Fibroblast of peridontal ligament (primary cell): ENCODE data around the gene FHIT.
A peak's percentile ranks its signal among the peaks of the same experiment; 100 is the strongest.
"Not testable (repeated sequence)": the region's sequence is repeated elsewhere in the genome, so short reads cannot be mapped to it uniquely, and the experiment has no call there.

ENCODE experiments used
- DNase-seq: peaks from one replicate; pipeline ENCODE4 v3.0.0-alpha.2; 2010; ENCODE audit errors: extremely low read depth

Gene FHIT

DNA sequence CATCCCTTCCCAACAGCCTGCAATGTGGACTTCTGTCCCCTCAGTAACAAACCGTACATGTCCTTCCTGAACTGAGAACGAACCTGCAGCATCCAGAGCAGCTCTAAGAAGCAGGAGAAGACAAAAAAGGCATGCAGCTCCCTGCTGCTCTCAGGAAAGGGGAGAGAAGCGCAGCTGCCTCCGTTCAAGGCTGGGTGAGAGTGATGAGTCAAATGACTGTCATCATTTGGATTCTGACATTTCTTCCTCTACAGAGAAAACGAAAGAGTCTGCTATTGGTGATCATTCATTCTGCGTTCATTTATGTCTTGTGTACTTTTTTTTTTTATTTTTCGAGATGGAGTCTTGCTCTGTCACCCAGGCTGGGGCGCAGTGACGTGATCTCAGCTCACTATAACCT is 677.8 kb downstream of the FHIT start:
- DNase-seq, result peak; percentile 5

GRCh38 chr3:60571511-60571910 is 679.7 kb downstream of the FHIT start:
- DNase-seq, result no peak

GRCh38 chr3:60557122-60557521 is 694.1 kb downstream of the FHIT start:
- no peak for DNase-seq

- no peak for DNase-seq
These were observed 695.4 kb downstream of the FHIT start for GRCh38 chr3:60555686-60556354.

GRCh38 chr3:60553144-60553543 is 698.1 kb downstream of the FHIT start:
- DNase-seq, result no peak

- DNase-seq, result no peak
These were observed 698.7 kb downstream of the FHIT start for GRCh38 chr3:60552581-60552980.

DNA sequence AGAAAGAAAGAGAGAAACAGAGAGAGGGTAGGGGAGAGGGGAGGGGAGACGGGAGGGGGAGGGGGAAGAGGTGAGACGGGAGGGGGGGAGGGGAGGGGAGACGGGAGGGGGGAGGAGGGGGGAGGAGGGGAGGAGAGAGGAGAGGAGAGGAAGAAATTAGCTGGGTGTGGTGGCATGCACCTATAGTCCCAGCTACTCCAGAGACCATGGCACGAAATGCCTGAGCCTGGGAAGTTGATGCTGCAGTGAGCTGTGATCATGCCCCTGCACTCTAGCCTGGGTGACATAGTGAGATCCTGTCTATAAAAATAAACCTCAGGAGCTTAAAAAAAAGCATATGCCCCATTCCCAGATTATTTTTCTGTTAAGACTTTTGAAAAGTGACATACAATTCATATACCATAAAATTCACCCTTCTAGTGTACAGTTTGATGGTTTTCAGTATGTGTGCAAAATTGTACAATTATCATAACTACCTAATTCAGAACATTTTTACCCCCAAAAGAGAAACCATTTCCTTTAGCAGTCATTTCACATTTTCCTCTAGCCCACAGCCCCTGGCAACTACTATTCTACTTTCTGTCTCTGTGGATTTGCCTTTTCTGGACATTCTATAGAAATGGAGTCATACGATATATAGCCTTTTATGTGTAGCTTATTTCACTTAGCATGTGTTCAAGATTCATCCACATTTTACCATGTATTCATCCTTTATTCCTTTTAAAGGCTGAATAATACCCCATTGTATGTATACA is 699.6 kb downstream of the FHIT start:
- no peak for DNase-seq

GRCh38 chr3:60549863-60550262 is 701.4 kb downstream of the FHIT start:
- no peak for DNase-seq

GRCh38 chr3:60542995-60543394 is 708.3 kb downstream of the FHIT start:
- DNase-seq, result no peak

GRCh38 chr3:60539394-60539793 is 711.9 kb downstream of the FHIT start:
- DNase-seq, result not testable (repeated sequence)

GRCh38 chr3:60536420-60536819 is 714.8 kb downstream of the FHIT start:
- DNase-seq, result no peak

- no peak for DNase-seq
These were observed 719.5 kb downstream of the FHIT start for GRCh38 chr3:60531759-60532158.

- no peak for DNase-seq
These were observed 722.6 kb downstream of the FHIT start for GRCh38 chr3:60528651-60529050.

- no peak for DNase-seq
These were observed 727.7 kb downstream of the FHIT start for GRCh38 chr3:60523536-60523935.

DNA sequence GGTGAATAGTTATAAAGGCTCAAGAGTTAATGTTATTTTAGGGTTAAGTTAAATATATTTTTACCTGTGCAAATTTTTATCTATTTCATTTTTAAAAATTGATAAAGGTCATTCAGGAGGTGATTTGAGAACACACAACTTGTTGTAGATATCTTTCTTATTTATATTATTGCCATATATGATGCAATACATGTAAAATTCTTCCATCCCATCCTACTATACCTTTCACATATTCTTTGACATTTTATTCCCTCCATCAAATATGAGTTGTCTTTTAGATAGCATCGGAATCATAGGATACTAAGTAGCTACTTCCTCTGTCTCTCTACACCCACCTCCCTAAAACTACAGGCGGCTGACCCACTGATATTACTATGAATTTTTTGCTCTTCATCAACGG is 734.1 kb downstream of the FHIT start:
- no peak for DNase-seq

DNA sequence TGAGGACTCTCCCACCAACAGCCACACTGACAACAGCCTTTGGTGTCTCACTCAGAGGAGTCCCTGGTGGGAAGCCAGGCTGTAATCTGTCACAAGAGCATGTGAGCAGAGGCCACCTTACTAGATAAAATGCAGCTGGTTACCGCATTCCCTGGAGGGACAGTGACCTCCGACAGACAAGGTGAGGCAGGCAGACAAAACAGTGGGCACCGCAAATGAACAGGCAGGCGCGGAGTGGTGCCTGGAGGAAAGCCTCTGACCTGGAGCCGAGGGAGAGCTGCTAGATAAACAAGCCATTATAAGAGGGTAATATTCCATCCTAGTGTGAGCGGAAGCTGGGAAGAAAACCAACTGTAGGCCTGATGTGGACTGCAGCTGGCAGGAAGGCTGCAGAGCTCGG is 736.4 kb downstream of the FHIT start:
- DNase-seq, result no peak

DNA sequence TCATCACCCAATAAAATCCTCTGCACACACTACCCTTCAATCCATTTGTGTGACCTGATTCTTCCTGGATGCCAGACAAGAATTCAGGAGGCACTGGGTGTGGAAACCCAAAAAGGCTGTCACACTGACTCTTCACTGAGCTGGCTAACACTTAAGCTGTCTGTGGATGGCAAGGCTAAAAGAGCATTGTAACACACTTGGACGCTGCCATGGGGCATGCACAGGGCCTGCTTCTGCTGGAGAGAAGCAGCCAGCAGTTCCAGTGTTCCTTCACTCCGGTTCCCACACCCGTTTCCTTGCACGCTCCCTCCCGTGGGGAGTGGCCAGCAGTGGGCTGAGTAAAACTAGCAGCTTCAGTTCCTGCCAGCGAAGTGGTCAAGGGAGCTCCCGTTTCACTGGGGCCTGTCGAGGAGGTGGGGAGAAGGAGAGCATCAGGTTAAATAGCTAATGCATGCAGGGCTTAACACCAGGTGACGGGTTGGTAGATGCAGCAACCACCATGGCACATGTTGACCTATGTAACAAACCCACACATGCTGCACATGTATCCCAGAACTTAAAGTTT is 737.1 kb downstream of the FHIT start:
- no peak for DNase-seq

DNA sequence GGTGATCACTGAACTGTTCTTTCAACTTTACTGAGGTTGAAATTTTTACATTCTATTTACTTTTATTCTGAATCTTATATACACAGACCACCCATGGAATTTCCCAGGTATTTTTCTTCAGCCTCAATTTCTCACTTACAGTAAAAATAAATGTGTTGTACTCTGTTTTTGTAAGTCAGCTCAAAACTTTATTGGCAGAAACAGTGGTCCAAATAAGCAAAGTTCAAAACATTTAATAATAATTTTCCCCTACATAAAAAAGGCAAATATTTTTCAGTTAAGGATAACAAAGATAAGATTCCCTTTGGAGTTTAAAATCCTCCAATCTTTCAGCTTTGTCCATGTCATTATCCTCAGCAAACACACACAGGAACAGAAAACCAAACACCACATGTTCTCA is 738.0 kb downstream of the FHIT start:
- no peak for DNase-seq

DNA sequence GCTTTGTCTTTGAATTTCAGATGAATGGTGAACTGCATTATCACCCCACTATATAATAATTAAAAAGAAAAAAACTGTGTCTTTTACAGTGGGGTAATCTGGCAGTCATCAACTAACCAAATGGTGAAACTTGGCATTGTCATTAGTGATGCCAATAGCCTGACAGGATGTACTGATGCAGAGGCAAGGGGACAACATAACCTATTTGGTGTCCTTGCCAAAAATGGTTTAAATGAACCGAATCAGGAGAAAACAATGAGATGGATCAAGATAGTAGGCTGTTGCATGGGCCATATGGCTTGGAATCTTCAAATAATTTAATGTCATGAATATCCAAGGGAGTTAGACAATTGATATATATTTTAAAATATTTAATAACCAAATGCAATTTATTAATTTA is 738.7 kb downstream of the FHIT start:
- no peak for DNase-seq

DNA sequence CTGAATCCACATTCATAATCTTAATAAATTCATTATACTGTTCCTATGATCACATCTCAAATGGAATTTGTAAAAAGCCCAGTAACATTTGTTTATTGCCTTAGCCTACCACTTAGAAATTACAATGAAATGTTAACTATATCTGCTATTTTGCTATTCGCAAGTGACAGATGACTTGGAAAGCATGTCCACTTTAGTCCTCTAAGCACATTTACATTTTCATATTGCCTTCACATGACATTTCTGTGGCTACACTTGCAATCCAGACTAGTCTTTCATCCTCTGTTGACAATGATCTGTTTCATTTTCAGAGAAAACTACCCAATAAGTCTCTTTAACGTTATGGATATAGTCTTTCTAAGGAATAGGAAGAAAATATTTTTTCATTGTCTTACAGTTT is 741.8 kb downstream of the FHIT start:
- DNase-seq, result no peak

GRCh38 chr3:60504827-60505457 is 746.3 kb downstream of the FHIT start:
- DNase-seq, result no peak

DNA sequence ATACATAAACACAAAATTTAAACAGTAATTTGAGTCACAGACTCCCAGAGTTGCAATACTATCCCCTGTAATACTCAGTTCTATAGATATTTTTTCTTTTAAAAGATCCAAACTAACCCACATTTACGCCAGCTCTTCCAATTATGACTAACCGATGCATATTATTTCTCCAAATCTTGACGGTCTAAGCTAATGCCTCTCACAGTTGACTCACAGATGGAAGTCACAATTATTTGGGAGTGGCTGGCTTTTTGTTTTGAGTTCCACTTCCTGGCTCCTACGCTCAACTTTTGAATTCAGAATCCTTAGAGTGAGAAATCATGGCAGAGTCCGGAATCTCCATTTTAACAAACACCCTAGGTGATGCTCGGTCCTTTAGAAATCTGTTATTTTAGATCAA is 749.9 kb downstream of the FHIT start:
- DNase-seq, result no peak

DNA sequence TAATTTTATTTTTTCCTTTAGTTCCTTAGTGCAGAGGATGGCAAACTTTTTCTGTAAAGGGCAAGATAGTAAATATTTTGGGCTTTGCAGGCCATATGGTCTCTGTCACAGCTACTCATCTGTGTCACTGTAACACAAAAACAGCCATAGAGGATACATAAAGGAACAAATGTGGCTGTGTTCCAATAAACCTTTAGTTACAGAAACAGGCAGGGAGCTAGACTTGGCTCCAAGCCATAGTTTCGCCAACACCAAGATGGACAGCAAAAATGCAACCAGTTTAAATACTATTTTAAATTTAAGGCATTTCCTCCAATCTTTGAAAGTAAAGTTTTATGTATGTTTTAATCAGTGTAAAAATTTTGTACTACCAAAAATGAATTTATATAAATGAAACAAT is 753.4 kb downstream of the FHIT start:
- DNase-seq, result no peak
